NCI-H2081 treated with DMSO at 0.1 percent for 48 hours (cell line): Measurements from ENCODE around the gene ALAD.
"Not testable (repeated sequence)": the region's sequence is repeated elsewhere in the genome, so short reads cannot be mapped to it uniquely, and the experiment has no call there.

Experiments
- DNase-seq: peaks from one replicate; lab custom pipeline; 2025; lab: John Stamatoyannopoulos, UW

Gene ALAD

DNA sequence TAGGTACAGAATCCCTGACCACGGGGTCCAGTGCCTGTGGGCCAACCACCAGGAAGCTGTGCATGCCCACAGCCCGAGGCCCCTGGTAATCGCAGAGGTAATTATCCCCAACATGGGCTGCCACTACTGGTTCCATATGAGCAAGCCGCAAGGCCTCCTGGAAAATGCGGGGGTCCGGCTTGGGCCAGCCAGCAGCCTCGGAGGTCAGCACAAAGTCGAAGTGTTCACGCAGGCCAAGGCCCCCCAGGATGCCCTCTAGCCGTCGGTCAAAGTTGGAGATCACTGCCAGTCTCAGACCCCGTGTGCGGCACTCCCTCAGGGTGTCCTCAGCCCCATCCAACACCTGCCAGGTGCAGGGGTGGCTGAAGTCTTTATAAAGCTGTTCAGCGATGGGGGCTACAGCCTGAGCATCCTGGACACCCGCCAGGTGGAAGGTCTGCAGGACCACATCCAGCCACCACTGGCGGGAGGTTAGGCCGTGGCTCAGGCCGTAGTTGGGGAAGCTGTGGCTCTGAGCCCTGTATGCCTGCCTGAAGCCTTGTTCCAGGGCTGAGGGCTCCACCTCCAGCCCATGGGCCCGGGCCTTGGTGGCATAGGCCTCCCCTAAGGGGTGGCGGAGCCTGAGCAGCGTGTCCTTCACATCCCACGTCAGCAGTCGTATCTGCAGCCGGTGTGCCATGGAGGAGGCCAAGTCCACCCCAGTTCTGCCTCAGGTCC, 27.2 kb downstream of the ALAD start:
- DNase-seq = no peak

DNA sequence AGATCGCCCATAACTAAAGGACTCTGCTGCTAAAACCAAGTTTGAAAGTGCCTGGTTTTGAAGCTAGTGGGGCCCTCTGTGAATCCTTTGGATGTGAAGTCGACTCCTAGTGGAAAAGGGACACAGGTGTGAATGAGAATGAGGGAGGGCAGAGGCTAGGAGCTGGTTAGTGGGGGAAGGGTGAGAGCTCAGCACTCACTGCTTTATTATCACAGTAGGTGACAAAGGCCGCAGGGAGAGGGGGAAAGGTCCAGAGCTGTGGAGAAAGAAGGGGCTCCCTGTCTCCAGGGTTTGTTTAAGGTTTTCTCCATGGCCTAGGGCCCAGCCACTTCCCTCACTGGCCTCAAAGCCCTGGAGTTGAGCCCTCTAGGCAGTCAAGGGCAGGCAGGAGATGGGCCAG, 27.8 kb downstream of the ALAD start:
- no peak for DNase-seq

DNA sequence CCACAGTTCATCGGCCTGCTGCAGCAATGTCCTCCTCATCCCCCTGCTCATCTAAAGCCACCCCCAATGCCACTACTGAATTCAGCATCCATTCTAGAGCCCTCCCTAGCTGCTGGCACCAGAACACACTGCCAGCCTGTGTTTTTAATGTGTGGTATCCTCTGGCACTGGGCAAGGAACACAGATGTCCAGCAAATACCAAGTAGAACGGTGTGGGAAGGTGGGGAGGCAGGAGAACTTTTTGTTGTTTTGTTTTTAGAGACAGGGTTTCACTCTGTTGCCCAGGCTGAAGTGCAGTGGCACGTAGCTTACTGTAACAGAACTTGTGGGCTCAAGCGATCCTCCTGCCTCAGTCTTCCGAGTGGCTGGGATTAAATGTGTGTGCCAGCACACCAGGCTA, 29.0 kb downstream of the ALAD start:
- no peak for DNase-seq

DNA sequence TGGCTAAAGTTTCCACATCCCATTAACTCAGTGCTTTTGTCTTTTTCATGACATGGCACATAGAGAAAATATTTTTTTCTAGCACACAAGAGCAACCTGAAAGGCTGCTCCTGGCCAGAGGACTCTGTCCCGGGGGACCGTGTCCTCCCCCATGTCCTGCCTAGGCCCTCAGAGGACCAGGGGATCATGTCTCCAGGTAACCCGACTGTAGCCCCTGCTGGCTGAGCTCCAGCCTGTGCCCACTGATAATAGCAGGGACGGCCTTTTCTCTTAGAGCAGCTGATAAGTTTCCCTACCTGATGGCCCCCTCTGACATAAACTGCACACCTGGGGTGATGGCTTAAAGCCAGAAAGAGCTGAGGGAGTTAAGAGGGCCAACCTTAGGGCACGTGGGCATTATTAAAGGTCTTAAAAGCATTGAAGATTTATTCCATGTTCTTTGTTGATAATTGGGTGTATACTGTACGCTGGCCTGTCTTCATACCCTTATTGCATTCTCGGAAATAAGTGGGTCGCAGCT, 30.2 kb downstream of the ALAD start:
- DNase-seq = no peak

DNA sequence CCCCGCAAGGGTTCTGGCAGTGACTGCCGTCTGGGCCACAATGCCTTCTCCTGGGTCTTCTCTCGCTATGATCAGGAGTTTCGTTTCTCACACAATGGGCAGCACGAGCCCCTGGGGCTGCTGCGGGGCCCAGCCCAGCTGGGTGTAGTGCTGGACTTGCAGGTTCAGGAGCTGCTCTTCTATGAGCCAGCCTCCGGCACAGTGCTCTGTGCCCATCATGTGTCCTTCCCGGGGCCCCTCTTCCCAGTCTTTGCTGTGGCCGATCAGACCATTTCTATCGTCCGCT, 31.3 kb downstream of the ALAD start:
- DNase-seq = no peak

DNA sequence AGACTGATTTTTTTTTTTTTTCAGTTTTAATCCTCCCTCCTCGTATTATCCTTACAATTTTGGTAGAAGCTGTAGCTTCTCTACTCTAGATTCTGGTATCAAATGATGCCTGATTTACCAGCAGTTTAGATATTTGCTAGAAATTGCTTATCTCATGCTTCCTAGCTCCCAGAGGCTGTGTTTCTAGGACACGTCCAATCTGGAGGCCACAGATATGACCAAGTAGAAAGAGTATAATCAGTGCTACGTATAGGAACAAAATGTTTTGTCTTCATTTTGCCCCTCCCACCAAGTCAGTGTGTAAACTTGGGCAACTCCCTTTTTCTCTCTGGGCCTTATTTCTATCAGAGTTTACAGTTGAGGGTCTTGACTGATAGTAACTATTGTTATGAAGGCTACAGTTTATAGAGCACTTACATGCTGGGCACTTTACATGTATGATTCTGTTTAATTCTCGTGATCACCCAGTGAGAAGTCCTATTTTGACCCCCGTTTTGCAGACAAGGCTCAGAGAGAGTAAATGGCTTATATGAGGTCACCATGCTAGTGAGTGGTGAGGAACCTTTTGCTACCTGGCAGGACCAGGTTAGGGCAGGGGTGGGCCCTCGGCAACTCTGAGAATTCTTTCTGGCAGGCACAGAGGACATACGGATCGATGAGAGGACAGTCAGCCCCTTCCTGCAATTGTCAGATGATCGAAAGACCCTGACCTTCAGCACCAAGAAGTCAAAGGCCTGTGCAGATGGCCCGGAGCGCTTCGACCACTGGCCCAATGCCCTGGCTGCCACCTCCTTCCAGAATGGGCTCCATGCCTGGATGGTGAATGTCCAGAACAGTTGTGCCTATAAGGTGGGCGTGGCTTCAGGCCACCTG, 31.9 kb downstream of the ALAD start:
- DNase-seq = no peak

DNA sequence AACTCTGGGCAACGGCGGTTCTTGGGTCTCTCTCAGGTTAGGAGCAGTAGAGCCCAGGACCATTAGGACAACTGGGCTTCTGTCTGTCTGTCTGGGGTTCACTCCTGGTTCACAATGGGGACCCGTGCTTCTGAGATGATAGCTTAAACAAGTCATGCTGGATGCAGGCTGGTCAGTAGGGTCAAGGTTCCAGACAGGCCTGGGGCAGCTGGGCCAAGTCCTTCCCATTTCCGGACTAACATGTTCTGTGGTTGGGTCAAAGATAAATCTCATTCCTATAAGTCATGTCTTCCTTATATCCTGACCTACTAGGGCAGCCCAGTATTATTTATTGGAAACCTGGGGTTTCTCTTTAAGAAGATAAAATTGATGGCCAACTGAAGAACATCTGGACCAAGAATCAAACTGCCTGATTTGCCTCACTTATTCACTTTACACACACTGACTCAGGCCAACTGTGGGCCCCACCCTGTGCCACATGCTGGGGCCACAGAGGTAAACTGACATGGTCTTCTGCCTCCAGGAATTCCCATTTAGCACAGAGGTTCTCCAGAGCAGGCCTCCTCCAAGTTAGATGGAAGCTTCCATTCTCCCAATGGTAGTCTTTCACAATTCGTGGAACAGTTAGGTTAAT, 32.6 kb downstream of the ALAD start:
- no peak for DNase-seq

DNA sequence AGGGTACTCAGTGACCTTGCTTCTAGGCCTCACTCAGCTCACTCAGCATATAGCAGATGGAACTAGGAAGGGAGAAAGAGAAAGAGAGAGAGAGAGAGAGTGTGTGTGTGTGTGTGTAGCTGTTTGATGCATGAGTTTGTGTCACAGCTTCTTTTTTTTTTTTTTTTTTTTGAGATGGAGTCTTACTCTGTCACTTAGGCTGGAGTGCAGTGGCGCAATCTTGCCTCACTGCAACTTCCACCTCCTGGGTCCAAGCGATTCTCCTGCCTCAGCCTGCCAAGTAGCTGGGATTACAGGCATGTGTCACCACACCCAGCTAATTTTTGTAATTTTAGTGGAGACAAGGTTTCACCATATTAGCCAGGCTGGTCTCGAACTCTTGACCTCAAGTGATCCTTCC, 35.4 kb downstream of the ALAD start:
- not testable (repeated sequence) for DNase-seq

DNA sequence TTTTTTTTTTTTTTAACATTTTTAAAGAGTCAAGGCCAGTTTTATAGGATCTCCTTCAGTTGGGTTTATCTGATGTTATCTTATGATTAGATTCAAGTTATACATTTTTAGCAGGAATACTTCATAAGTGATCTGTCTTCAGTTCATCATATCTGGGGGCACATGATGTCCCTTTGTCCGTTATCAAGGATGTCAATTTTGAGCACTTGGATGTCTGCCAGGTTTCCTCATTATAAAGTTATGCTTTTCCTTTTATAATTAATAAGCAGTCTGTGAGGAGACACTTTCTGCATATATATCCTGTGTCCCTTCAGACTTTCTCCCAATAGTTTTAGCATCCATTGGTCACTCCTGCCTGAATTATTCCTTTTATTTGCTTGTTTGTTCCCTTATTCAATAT, 36.1 kb downstream of the ALAD start:
- no peak for DNase-seq

DNA sequence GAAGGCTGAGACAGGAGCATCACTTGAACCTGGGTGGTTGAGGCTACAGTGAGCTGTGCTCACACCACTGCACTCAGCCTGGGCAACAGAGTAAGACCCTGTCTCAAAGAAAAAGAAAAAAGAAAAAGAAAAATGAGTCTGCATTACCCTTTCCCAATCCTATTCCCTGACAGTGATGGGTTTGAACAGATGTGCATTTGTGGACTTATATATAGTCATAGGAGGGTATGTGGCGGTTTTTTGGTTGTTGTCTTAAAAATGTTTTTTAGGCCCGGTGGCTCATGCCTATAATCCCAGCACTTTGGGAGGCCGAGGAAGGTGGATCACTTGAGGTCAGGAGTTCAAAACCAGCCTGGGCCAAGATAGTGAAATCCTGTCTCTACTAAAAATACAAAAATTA, 37.7 kb downstream of the ALAD start:
- no peak for DNase-seq

DNA sequence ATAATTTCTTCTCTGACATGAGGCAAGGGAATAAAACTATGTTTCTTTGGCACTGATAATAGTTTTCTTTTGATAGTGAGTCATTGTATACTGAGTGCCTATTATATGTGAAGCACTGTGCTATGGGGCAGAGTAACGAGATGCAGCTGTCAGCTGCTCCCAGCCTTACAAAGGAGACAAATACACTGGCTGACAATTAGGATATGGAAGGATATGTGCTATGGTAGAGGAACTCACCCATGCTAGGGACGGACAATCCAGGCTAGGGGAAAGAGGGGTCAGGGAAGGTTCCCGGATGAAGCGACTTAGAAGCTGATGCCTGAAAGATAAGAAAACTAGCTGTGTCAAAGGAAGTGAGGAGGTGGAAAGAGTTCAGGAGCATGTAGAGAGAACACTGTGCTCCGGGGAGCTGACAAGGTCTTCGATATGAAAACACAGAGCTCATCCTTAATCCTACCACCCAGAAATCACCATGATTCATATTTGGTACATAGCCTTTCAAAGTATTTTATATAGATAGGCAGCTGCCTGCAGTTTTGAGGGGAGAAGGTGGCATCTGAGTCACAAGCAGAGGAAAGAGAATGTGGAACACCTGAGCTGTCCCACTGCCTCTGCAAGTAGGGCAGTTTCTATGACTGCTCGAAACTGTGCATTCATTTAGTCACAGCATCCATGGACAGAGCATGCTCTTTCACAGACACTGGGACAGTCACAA, 39.6 kb downstream of the ALAD start:
- no peak for DNase-seq

DNA sequence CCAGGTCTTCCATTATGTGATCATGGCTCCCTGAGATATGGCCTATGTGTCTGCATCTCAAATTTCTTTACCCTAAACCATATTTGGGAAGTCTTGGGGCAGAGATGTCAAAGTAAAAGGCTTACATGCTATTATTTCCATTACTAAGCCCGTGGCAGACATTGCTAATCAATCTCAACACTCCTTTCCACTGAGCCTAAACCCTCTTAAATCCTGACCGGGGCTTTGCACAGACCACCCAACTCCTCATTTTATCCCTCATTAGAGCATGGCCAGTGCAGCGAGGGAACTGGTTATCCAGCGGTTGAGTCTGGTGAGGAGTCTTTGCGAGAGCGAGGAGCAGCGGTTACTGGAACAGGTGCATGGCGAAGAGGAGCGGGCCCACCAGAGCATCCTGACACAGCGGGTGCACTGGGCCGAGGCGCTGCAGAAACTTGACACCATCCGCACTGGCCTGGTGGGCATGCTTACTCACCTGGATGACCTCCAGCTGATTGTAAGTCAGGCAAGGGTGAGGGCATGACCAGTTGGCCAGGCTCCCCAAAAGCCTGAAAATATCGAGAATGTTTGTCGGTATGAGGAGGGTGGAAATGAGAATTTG, 40.7 kb downstream of the ALAD start:
- no peak for DNase-seq

DNA sequence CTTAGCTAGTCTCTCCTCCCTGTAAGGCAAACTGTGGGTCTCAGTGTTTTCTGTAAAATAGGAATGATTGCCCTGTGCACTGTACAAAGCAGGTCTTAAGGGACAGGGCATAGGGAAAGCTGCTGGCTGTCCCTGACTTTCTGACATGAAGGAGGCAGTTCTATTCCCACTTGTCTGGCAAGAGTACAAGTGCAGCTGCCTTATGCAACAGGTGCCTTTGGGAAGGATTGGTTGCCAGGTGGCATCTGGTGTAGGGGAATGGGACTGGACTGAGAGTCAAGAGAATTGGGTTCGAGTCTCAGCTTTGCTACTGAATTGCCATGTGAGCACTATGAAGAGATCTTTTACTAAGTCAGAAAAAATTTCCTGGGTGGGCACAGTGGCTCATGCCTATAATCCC, 41.7 kb downstream of the ALAD start:
- no peak for DNase-seq

DNA sequence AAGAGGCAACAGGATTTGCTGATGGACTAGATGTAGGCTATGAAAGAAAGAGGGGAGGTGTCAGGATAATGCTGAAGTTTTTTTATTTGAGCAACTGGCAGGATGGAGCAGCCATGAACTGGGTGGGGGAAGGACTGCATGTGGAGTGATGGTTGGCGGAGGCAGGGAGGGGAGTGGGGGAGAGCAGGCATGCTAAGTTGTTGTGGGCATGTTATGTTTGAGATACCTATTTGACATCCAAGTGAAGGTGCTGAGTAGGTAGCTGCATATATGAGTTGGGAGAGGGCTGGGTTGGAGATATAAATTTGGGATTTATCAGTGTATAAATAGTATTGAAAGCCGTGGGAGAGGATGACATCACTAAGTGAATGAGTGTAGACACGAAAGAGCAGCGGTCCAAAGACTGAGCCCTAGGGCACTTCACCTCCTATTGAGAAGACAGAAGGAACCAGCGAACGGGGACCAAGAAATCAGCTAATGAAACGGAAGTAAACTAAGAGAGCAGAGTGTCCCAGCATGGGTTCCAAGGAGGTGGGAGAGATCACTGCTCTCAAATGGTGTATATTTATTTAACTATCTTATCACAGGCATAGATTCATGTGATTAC, 44.3 kb downstream of the ALAD start:
- DNase-seq = no peak

DNA sequence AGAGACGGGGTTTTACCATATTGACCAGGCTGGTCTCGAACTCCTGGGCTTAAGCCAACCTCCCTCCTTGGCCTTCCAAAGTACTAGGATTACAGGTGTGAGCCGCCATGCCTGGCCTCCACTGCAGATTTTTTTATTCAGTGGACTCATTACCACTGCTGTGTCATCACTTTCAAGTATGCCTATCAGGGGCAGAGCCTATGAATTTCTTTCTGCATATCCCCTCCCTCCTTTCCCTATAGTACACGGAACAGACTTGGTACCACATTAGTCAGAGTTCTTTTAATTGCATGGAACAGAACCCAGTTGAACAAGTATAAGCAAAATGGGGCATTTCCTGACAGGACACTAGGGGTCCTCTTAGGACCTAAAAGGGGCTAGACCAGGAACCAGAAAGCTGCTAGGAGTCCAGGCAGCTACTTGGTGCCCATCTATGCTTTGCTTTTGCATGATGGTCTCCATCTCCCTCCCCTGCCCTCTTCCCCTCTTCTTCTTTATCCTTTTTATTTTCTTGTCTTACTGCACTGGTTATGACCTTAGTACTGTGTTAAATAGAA, 46.0 kb downstream of the ALAD start:
- no peak for DNase-seq

DNA sequence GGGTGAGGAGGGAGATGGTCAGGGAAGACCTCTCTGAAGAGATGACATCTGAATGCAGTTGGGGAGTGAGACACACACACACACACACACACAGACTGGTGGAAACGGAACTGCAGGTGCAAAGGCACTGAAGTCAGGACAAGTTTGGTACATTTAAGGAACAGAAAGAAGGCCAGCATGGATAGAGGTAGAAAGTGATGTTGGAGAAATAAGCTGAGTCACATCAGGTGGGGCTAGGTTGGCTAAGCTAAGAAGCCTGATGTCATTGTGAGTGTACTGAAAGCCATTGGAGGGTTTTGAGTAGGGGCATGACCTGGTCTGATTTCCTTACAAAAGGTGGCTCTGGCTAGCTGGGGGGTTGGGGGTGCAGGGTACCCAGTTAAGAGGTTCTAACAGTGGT, 48.7 kb downstream of the ALAD start:
- no peak for DNase-seq

DNA sequence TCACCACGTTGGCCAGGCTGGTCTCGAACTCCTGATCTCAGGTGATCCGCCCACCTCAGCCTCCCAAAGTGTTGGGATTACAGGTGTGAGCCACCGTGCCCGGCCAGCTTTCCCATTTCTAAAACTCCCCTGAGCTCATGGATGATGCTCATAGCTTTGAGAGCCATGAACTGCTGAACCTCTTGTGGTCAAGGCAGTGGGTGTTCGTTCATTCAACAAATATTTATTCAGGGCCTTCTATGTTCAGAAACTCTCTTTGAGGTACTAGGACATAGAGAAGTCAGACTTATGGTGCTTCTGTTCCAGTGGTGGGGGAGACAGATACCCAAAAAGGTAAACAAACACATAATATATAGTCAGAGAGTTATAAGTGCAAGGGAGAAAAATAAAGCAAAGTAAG, 49.1 kb downstream of the ALAD start:
- DNase-seq = no peak

DNA sequence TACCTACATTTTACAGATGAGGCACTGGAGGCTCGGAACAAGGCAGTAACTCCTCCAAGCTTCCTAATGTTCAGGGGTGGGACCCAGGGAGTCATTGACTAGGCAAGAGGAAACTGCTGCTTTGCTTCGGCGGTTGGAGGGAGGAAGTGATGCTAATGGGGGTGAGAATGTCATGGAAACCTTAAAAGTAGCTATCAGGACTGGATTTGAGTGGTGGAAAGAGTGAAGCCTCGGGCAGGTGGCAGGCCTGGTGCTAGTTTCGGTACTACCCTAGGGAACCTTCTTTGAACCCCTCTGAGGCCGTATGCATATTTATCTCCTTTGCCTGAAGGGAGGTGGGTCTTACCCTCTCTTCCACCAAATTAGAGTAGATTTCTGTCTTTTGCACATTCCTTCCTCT, 50.1 kb downstream of the ALAD start:
- no peak for DNase-seq

DNA sequence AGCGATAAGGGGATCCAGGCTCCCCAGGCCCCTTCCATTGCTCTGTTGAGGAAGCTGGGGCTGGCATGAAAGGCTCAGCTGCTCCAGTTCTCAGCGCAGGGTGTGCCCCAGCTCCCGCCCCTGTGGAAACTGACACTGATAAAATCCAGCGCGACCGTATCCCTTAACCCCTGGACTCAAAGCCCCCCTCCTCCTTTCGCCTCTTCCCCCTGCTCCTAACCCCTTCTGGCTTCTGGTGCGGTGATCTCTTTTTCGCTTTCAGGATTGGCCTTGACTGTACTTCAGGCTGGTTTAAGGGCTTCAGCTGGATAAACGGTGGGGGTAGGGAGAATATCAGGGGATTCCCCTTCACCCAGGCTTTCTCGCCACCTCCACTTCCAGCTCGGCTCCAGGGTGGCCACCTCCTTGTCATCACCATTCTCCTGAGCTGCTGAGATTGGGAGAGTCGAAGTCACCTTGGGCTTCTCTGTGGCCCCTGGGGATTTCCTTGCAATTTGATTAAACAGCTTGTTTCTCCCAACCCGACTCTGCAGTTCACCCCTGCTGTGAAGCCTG, 50.9 kb downstream of the ALAD start:
- DNase-seq = no peak

DNA sequence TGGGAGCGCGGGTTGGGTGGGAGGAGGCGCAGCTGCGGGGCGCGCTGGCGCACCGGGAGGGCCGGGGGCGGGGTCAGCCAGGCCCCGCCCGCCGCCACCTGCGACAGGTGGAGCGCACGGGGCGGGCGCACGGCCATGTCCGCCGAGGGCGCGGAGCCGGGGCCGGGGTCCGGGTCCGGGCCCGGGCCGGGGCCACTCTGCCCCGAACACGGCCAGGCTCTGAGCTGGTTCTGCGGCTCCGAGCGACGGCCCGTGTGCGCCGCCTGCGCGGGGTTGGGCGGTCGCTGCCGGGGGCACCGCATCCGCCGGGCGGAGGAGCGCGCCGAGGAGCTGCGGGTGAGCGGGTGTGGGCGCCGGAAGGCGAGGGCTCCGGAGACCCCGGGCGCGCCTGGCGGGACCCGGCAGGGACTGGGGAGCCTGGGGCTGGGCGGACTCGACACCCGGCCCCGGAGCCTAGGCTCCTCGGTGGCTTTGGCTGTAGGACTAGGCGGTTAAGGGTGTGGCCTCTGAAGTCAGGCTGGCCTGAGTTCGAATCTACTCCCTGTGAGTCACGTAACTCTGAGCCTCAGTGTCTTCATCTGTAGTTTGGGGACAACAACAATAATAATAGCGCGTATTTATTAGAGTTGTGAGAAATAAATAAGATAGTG, 51.5 kb downstream of the ALAD start, which contains the start of gene BSPRY:
TSS of gene BSPRY (plus strand) at position 97 of the 650 bp plus-strand sequence. CDS start at position 136, 39 bp downstream.
- DNase-seq = no peak
